Sigmoid colon (tissue), 4 donors: ENCODE results near the gene SLPI.

Experiments used
- POLR2A ChIP-seq, 2 donors: fragments of 450-650 bp; IDR thresholded peaks; one replicate each; pipeline ENCODE4 v1.6.1; 2016; ENCODE audit warnings: antibody characterized with exemption in 2 of 2, mild to moderate bottlenecking in 2 of 2, moderate library complexity in 2 of 2
- POLR2AphosphoS5 ChIP-seq, 4 donors: sonication (generic); formaldehyde crosslinking; IDR thresholded peaks; one replicate each; pipeline ENCODE4 v1.6.1; 2017; ENCODE audit warnings: antibody characterized with exemption in 4 of 4
- TF ChIP-seq, protein P1 (sequence below), 4 experiments: fragments of 450-650 bp in 3 of 4; fragments of 200-600 bp in 1 of 4; IDR thresholded peaks; one replicate each; pipeline ENCODE4 v1.5.1; 2016 to 2019; ENCODE audit warnings: antibody characterized with exemption in 4 of 4, mild to moderate bottlenecking in 3 of 4, moderate library complexity in 2 of 4

DNA sequence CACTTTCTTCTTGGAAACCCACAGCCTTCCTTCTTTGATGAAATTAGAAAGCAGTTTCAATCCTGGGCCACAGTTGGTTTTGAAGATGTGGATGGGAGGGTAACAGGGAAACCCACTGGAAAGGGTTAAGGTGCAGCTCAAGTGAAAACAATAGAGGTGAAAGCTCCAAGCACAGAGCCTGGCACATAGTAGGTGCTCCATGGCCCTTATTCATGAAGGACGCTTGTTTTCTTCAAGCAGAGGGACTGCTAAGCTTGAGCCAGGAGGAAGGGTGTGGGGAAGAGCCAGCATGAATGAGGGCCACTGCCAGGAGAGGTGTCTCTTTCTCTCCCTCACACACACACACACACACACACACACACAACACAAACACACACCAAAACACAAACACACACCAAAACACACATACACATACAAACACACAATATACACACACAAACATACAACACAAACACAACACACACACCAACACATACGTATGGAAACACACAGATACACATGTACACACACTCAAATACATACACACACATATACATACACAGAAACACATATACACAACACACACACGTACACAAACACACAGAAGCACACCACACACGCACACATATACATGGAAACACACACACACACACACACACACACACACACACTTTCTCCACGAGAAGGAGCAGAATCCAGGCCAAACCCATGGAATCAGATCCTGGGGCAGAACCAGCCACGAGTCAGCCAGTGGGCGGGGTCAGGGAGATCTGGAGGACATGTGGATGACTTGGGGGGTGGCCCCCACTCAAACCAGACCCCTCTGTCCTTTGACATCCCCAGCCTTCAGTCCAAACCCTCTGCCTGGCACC, 28.6 kb upstream of the SLPI start:
- TF ChIP-seq, protein P1, sequence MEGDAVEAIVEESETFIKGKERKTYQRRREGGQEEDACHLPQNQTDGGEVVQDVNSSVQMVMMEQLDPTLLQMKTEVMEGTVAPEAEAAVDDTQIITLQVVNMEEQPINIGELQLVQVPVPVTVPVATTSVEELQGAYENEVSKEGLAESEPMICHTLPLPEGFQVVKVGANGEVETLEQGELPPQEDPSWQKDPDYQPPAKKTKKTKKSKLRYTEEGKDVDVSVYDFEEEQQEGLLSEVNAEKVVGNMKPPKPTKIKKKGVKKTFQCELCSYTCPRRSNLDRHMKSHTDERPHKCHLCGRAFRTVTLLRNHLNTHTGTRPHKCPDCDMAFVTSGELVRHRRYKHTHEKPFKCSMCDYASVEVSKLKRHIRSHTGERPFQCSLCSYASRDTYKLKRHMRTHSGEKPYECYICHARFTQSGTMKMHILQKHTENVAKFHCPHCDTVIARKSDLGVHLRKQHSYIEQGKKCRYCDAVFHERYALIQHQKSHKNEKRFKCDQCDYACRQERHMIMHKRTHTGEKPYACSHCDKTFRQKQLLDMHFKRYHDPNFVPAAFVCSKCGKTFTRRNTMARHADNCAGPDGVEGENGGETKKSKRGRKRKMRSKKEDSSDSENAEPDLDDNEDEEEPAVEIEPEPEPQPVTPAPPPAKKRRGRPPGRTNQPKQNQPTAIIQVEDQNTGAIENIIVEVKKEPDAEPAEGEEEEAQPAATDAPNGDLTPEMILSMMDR (IDR thresholded peaks at IDR 0.05): no peak
- TF ChIP-seq POLR2A (IDR thresholded peaks at IDR 0.05) (no peak), POLR2AphosphoS5 (IDR thresholded peaks at IDR 0.05) (no peak)
